GM12873 (cell line): Measurements from ENCODE around the gene DGLUCY.

Experiments
- CTCF ChIP-seq: IDR thresholded peaks from 2 replicates; pipeline ENCODE4 v1.5.1; 2012; ENCODE audit warnings: low read depth, mild to moderate bottlenecking, moderate library complexity, low read length, control low read depth; ENCODE audit not compliant: insufficient read depth; ENCODE audit errors: missing control alignments

DGLUCY gene

GRCh38 chr14:91197631-91198030 lies 83.8 kb downstream of the DGLUCY start:
- no peak for TF ChIP-seq CTCF

- TF ChIP-seq CTCF = no peak
Measured at GRCh38 chr14:91202234-91202974, 88.5 kb downstream of the DGLUCY start.

GRCh38 chr14:91204657-91205056 lies 90.8 kb downstream of the DGLUCY start:
- no peak for TF ChIP-seq CTCF

- no peak for TF ChIP-seq CTCF
Measured at GRCh38 chr14:91205459-91205858, 91.6 kb downstream of the DGLUCY start.

GRCh38 chr14:91207008-91207407 lies 93.1 kb downstream of the DGLUCY start:
- TF ChIP-seq CTCF = no peak

GRCh38 chr14:91211017-91211416 lies 97.1 kb downstream of the DGLUCY start:
- TF ChIP-seq CTCF = no peak

GRCh38 chr14:91214306-91214705 lies 100.4 kb downstream of the DGLUCY start:
- TF ChIP-seq CTCF = no peak
